ENCODE results near the gene PDZD7. TPM values are rescaled to one million over a fixed set of nuclear protein-coding genes. Genes with fewer than 3 reads are reported as not detected.
A peak's percentile ranks its signal among the peaks of the same experiment; 100 is the strongest.

Gene PDZD7
- total RNA-seq, 1 donor from 2014 or later = 0.20 TPM

DNA sequence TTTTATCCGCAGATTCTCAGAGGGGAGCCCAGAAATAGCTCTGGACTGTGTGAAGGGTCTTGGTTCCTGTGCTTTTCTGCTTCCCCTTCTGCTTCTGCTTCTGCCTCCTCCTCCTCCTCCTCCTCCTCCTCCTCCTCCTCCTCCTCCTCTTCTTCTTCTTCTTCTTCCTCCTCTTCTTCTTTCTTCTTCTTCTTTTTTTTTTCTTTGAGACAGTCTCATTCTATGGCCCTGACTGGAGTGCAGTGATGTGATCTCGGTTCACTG is 11.6 kb downstream of the PDZD7 start:
- DNase-seq (ENCODE audit: low read depth in 2 of 2) = no peak

DNA sequence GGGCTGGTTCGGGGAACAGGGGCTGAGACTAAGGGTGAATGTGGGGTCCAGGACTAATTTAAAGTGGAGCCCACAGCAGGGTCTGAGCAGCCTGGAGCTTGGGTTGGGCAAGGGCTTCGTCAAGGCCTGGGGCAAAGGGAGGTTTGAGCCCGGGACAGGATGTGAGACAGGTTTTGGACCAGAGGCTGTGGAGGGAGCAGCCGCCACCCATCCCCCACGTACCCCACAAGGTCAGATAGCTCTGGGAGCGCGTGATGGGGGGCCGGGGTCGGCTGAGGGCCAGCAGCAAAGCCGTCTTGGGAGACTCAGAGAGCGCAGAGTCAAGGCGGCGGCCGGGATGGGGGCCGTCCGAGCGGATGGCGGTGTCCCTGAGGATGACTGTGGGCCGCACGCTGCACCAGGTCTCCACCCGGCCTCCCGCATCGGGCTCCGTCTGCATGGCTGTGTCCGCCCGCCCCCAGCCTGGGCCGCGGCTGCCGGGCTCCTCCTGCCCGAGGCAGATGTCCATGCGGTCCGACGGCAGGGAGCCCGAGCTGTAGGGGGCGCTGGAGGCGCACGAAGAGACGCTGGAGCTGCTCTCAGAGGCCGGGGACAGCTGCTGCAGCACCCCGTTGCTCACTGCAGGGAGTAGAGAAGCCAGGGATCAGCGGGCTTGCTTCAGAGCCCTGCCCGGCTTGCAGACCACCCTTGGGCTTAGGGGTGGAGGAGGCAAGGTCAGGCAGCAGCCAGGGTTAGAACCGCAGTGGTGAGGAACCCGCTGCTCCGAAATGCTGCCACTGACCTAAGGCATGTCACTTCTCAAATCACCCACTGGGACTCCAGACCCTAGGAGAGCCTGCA is 12.1 kb downstream of the PDZD7 start:
- peak; percentile 83 to 87 for DNase-seq (ENCODE audit: low read depth in 2 of 2)

DNA sequence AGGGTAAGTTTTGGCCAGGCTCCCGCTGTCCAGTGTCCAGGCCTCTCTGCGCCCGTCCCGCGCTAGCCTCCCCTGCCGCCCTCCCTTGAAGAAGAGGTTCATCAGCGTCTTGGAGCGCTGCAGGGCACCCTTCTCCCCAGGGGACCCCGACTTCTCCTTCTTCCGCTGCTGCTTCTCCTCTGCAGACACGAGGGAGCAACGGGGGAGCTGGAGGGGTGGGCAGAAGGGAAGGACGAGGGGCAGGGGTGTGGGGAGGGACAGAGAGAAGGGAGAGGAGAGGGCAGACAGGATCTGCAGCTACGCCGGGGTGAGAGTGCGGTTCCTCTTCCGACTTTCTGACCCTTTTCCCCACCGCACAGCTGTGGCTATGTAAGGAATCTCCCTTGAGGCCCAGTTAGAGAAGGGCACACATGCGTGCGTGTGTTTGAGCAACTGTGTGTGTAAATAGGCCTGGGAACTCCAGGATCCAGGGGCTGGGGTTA is 12.8 kb downstream of the PDZD7 start:
- DNase-seq (ENCODE audit: low read depth in 2 of 2) = no peak

DNA sequence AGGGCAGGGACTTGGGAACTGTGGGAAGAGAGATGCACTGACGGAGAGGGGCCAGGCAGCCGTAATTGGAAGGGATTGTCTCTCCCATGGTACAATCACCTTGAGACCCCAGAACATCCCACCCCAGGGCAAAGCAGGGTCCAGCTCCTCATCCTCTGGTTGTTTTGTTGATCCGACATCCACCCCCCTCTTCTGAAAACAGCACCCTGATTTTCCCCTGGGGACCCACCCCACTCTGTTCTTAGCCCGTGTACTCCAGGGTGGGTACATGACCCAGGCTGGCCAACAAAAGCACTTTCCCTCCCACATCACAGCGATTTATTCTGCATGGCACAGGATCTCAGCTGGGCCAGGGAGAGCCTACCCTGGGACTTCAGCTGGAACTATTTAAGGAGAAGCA is 14.1 kb downstream of the PDZD7 start:
- DNase-seq (ENCODE audit: low read depth in 2 of 2) = no peak

DNA sequence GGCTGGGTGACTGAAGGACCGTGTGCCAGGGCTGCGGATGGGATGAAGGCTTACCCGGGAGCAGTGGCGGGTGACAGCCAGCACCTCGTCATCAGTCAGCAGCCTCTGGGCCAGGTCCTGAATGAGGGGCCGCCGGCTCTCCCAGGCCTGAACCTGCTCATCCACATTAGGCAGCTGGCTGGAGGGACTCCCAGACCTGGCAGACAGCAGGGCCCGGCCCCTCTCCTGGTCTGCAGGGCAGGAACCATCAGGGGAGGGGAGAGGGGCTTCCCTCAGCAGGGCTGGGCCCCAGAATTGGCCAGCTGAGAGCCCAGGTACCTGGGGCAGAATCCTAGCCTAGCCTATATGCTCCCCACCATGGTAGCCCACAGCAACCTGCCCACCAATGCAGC is 15.4 kb downstream of the PDZD7 start:
- no peak for DNase-seq (ENCODE audit: low read depth in 2 of 2)

DNA sequence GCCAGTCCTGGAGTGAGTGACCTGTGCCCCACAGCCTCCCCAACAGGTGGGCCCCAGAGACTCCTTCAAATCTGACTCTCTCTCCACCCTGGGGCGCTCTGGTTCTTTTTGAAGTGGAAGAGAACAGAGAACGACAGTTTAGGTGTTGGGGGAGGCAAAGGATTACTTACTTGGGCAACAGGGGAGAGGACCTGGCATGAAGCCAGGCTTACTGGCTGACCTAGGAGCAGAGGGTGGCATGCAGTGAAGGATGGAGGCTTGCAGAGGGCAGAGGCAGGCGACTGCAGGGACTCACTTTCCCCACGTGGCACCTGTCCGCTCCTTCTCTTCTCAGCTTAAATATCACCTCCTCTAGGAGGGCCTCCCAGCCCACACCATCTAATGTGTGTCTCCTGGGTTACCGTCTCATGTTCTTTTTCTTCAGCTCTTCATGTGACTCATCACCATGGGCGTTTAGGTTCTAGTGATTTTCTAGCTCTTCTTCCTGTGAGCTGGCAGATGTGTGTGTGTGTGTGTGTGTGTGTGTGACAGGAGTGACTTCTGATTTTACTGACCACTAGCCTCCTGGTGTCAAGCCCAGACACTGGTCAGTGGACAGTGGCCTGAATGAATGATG is 15.9 kb downstream of the PDZD7 start:
- DNase-seq (ENCODE audit: low read depth in 2 of 2) = peak in 1 of 2 donors; percentile 39

DNA sequence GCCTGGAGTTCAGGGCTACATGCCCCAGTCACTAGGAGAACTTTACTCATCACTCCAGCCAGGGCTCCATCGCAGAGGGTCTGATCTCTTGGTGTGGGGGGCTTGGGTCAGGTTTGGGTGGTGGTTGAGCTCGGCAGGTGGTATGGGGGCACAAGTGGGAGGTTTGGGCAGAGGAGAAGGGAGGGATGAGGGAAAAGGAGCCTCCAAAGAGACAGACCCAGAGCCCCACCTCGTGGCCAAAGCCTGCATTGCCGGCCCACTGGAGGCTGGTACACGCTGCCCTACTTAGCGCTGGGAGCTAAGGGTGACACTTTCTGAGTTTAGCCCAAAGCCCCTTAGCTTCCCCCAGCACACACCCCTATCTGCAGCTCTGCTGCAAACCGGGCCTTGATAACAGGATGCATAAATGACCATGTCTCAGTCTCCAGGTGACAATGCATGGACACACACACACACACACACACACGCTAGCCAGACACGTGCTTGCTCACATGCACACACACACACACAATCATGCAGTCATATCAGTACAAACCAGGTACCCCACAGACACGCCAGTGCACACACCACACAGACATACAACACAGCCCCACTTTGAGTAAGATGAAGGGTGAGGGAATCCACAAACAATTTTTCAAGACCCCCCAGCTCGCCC is 16.6 kb downstream of the PDZD7 start:
- peak; percentile 63 to 71 for DNase-seq (ENCODE audit: low read depth in 2 of 2)

DNA sequence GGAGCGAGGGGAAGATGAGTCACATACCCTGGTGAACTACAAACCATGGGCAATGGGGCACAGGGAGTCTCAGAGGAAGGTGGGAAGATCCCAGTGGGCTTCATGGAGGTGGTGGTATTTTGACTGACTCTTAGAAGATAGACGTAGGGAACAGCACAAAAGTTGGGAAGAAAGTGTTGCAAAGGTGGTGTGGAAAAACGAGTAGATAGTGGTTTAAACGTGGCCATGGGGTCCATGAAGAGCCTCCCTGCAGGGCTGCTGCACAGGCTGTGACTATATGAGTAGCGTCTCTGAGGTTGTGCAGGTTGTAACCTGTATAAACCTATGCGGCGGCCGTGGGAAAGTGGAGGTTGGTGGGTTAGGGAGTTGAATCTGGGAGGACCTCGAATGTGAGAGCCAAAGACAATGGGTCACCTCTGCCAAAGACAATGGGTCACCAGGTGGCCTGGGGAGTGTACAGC is 17.5 kb downstream of the PDZD7 start:
- DNase-seq (ENCODE audit: low read depth in 2 of 2) = no peak

DNA sequence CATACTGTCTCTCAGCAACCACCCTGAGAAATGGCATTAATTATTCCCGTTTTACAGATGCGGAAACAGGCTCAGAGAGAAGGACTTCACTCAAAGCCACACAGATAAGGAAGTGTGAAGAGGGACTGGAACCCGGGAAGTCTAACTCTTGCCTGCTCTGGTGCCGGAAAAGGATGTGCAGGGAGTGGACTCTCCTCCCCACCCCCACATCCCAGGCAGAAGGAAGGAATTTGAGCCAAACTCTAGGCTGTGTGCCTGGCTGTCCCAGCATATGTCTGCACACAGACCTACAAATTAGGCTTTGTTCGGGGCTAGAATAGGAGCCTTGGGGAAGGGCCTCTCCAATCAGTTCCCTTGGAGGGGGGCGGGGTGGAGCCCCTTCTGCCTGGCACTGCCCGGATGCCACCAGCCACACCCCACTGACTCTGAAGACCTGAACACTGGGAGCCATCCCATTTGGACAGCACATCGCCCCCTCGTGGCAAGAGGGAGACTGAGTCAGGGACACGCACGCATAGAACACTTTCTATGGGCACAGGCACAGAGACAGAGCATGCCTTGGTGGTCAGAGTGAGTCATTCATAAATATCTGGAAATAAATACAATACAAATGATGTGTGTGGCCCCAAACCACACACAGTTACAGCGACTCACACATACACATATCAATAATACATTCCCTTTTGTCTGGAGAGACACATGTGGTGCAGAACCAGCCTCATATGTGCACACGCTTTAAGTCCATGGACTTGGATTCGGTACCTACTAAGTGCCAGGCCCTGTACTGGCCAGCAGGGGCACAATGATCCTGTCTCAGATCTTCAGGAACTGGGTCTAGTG is 18.2 kb downstream of the PDZD7 start:
- DNase-seq (ENCODE audit: low read depth in 2 of 2) = peak; percentile 91 to 92

DNA sequence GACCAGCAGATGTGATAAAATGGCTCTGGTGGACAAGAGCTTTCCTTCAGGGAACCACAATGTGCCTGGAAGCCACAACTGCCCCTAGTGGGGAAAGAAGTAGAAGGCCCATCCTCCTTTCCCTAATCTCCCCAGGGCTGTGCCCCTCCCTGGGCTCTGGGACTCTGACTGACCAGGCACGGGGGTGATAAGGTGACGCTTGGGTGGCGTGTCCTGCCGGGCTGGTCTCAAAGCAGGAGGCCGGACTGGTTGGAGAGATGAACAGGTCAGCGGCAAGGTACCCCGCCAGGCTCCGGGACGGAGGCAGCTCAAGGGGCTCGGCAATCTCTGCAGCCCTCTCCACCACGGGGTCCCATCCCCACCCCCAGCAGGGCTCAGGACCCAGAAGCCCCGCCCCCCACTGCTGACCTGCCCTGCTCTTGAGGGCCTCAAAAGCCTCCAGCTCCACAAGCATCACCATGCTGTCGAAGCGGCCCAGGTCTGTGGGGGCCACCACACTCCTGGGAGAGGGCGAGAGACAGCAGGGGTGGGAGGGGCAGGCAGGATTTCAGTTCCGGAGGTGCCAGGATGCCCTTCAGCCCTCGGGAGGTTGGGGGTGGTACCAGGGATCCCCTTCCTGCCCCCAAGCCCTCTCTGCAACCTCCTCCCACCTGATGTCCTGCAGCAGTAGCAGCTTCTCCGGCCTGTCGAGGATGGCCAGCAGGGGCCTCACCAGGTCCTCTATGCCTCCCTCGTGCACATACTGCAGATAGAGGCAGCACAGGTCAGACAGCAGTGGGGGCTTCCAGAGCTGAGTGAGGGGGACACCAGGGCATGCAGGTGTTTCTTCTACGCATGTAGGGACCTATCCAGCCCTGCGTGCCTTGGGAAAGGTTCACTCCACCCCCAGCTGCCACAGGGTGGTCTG is 19.2 kb downstream of the PDZD7 start:
- DNase-seq (ENCODE audit: low read depth in 2 of 2) = peak in 1 of 2 donors; percentile 30

DNA sequence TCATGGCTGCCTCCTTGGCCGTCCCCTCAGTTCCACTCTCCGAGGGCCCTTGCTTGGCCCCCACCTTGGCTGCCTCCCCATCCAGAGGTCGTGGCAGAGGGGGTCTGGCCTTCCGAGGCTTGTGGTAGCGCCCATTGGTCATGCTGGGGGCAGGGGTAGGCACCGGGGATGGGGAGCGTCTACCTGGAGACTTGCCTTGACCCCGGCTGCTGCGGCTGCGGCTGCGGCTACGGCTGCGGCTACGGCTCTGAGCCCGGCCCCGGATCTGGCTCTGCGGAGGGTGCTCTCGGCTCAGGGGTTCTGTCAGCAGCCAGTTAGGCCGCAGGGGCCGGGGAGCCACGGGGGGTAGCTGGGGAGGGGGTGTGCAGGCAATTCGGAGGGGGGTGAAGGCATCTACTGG is 20.6 kb downstream of the PDZD7 start:
- no peak for DNase-seq (ENCODE audit: low read depth in 2 of 2)

DNA sequence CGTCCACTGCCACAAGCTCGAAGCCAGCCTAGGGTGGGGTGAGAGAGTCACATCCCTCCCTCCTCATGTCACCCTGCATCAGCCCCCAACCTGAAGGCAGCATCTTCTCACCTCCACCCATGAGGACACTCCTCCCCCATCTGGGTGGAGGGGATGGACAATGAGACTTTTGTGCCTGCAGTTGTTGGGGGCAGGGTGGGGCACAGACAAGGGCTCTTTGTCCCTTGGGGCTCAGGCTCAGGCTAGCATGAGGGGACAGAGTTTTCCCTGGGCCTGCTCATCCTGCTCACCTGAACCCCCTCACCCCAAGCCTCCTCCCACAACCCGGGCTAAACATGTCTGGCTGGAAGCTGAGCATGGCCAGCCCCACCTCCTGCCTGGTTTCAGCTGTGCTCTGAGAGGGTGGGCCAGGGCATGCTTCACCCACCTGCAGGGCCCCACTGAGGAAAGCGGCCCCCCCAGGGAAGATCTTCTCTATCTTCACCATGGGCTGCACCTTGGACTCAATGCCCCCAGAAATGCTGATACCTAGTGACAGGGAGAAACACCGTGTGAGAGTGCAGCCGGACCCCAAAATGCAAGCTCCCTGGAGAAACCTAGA is 22.0 kb downstream of the PDZD7 start:
- DNase-seq (ENCODE audit: low read depth in 2 of 2) = no peak

DNA sequence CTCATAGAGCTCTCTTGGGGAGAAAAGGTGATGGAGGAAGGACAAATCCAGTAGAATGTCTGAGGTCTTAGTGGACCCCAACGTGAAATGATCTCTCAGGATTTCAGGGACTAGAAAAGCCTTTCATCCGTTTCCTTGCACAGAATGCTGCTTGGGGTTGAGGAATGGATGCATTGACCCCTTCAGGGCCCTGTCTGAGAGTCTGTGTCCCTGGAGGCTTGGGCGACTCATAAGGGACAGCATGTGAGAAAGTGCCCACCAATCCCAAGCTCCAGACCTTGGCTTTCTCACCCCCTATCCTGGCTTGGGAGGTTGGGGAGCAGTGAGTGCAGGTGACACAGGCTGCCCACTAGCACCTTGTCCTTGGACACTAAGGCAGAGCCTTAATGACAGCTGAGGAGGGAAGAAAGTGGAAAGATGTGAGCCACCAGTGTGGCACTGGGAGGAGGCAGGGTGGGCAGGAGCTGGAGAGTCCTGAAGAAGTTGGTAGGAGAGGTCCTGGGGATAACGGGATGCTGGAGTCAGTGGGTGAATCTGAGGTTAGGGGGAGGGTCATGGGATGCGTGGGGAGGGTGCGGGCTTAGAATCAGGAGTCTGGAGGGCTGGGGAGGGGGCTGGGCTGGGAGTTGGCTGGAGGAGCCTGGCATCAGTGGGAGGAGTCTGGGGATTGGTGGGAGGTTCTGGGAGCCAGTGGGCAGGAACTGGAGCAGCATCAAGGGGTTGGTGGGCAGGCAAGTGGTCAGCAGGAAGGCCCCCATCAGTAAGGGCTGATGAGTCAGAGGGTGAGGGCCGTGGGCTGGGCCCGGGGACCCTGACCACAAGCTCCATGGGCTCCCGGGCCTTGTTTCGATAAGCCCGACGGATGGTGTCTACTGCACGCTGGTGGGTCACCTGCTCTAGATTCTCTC is 22.8 kb downstream of the PDZD7 start:
- no peak for DNase-seq (ENCODE audit: low read depth in 2 of 2)

DNA sequence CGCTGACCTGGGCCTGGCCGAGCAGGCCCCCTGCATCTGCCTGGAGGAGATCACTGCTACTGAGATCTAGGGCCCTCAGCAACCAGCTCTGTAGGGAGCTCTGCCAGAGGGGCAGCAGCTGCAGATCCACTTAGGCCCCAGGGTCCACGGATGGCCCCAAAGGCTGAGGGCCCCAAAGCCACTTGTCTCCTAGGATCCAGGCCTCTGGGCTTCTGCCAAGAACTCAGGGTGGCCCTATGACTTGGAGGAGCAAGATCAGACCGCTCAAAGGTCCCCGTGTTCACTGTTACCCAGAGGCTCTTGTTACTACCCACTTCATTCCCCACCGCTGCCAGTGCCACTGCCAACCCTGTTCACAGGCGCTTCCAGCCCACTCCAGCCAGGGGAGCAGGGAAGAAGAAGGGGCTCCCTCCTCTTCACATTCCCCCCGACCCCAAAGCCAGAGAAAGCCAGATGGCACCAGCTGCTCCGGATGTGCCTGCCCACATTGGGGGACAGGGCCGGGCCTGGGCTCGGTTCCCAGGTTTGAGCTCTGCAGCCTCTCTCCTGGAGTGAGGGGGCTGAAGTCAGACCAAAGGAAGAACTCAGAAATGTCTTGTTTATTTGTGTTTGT is 23.7 kb downstream of the PDZD7 start:
- no peak for DNase-seq (ENCODE audit: low read depth in 2 of 2)

DNA sequence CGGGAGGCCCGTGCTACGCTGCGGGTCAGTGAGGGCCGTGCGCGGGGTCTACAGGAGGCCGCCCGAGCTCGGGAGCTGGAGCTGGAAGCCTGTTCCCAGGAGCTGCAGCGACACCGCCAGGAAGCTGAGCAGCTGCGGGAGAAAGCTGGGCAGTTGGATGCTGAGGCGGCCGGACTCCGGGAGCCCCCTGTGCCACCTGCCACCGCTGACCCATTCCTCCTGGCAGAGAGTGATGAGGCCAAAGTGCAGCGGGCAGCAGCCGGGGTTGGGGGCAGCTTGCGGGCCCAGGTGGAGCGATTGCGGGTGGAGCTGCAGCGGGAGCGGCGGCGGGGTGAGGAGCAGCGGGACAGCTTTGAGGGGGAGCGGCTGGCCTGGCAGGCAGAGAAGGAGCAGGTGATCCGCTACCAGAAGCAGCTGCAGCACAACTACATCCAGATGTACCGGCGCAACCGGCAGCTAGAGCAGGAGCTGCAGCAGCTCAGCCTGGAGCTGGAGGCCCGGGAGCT is 24.3 kb downstream of the PDZD7 start:
- no peak for DNase-seq (ENCODE audit: low read depth in 2 of 2)

DNA sequence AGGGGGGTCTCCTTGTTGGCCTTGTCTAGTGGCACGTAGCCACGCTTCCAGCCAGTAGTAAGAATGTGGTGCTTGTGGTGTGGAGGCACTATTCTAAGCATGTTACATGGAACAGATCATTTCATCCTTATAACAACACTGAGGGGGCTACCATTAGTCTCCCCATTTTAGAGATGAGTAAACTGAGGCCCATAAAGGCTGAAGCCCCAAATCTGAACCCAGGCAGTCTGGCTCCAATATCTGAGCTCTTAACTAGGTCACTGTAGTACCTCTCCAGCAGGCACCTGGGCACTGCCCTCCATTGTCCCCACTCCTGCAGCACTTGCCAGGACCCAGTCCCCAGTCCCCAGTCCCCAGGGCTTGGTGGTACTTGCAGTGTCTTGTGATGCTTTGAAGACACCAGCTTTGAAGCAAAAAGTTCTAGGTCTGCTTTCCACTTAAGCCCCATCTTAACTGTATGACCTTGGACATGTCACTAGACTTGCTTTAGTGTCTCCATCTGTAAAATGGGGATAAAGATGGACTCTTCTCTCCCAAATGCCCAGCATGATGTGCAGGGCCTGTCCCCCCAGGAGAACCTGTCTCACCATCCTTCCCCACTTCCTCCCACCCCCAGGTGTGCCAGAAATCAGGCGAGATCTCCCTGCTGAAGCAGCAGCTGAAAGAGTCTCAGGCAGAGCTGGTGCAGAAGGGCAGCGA is 24.9 kb downstream of the PDZD7 start:
- no peak for DNase-seq (ENCODE audit: low read depth in 2 of 2)

DNA sequence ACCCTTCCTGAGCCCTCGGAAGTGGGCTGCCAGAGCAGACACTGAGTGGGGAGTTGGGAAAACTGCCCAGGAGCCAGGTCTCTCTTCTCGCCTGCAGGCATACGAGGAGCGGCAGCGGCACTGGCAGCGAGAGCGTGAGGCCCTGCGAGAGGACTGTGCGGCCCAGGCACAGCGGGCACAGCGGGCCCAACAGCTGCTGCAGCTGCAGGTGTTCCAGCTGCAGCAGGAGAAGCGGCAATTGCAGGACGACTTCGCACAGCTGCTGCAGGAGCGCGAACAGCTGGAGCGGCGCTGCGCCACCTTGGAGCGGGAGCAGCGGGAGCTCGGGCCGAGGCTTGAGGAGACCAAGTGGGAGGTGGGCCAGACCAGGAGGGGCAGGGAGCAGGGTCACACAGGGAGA is 25.6 kb downstream of the PDZD7 start:
- no peak for DNase-seq (ENCODE audit: low read depth in 2 of 2)

DNA sequence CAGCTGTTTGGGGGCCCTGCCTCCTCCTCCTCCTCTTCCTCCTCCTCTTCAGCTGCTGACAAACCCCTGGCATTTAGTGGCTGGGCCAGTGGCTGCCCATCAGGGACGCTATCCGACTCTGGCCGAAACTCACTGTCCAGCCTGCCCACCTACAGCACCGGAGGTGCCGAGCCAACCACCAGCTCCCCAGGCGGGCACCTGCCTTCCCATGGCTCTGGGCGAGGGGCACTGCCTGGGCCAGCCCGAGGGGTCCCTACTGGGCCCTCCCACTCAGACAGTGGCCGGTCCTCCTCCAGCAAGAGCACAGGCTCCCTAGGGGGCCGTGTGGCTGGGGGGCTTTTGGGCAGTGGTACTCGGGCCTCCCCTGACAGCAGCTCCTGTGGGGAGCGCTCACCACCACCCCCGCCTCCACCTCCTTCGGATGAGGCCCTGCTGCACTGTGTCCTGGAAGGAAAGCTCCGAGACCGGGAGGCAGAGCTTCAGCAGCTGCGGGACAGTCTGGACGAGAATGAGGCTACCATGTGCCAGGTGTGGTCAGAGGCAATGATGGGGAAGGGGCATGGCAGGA is 27.2 kb downstream of the PDZD7 start:
- DNase-seq (ENCODE audit: low read depth in 2 of 2) = no peak
